ENCODE measurements around the gene CROCC2. TPM values are rescaled to one million over a fixed set of nuclear protein-coding genes. Genes with fewer than 3 reads are reported as not detected.

The CROCC2 gene
- total RNA-seq, 4 donors from 2014 or later = not detected

GRCh38 chr2:240869109-240869955 lies 36.8 kb upstream of the CROCC2 start:
- Histone ChIP-seq H3K27me3 (no peaks in the 10 kb centered on the region), H3K4me1 (peaks cover 3 to 16% (median 6%) of the 10 kb centered on the region in 4 donors), H3K9me3 (no peaks in the 10 kb centered on the region), H3K27ac (no peak overlapping the region), H3K36me3 (no peaks in the 10 kb centered on the region), H3K4me3 (no peak overlapping the region)
- intact Hi-C loops (cut with DNase I; ENCODE audit: low total_unique reads) (no loop called here), in situ Hi-C loops (cut with MboI; ENCODE audit: low pct_ligation_motif_present in 1 of 4, low pct_unique_long_range_greater_than_20kb in 1 of 4, low sequenced_read_pairs in 3 of 4) (no loop called here)
- no peak for TF ChIP-seq EP300 (IDR thresholded peaks at IDR 0.05; ENCODE audit: low read depth)
- TF ChIP-seq POLR2A (IDR thresholded peaks at IDR 0.05) = no peak
- TF ChIP-seq POLR2AphosphoS5 (IDR thresholded peaks at IDR 0.05) = no peak
- TF ChIP-seq, protein P1, sequence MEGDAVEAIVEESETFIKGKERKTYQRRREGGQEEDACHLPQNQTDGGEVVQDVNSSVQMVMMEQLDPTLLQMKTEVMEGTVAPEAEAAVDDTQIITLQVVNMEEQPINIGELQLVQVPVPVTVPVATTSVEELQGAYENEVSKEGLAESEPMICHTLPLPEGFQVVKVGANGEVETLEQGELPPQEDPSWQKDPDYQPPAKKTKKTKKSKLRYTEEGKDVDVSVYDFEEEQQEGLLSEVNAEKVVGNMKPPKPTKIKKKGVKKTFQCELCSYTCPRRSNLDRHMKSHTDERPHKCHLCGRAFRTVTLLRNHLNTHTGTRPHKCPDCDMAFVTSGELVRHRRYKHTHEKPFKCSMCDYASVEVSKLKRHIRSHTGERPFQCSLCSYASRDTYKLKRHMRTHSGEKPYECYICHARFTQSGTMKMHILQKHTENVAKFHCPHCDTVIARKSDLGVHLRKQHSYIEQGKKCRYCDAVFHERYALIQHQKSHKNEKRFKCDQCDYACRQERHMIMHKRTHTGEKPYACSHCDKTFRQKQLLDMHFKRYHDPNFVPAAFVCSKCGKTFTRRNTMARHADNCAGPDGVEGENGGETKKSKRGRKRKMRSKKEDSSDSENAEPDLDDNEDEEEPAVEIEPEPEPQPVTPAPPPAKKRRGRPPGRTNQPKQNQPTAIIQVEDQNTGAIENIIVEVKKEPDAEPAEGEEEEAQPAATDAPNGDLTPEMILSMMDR (IDR thresholded peaks at IDR 0.05) = no peak
- WGBS, 2 donors (ENCODE audit: low coverage in 1 of 2) = 91% methylated on average over 24 of the region's 25 CpGs; no CpG with 5 or more reads in 1 of the 2 donors
- no peak for DNase-seq

DNA sequence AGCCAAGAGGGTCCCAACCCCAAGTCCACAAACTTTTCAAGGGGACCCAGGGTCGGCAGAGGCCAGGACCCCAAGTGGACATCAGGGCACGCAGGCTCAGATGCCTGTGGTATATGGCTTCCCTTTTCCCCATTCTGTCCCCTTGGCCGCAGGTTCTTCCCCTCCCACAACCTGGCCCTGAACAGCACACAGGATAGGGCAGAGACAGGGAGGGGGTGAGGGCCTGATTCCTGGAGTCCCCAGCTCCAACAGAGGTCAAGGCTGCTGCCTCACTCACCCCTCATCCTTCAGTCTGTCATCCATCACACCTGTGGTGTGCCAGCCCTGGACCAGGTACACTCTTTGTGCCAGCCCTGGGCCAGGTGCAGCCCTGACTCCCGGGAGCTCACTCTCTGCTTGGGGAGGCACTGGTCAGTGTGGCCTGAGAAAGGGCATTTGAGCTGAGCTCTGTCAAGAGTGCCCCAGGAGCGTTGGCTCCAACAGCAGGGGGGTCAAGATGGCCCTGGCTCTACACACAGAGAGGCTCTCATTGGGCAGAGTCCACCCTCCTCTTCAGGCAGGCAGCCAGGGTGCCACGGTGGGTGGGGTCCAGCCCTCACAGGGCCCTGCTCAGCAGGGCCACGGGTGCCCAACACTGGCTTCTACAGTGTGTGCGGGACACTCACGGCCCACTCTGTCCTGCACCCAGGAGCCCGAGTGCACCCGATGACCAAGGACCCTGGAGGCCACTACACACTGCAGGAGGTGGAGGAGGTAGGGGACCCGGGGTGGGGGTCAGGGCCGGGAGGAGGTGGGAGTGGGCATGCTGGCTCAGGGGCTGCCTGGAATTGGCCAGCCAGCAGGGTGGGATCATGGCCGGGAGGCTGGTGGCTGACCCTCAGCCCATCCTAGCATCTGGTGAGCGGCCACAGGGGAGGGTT lies 35.9 kb upstream of the CROCC2 start:
- Histone ChIP-seq H3K4me3 (no peak overlapping the region), H3K36me3 (no peaks in the 10 kb centered on the region), H3K9me3 (no peaks in the 10 kb centered on the region), H3K4me1 (peaks cover 10 to 25% (median 13%) of the 10 kb centered on the region in 4 donors), H3K27ac (no peak overlapping the region), H3K27me3 (no peaks in the 10 kb centered on the region)
- DNase-seq = no peak
- intact Hi-C loops (cut with DNase I; ENCODE audit: low total_unique reads) = no loop called here
- WGBS, 2 donors (ENCODE audit: low coverage in 1 of 2) = 78% methylated on average over 13 of the region's 15 CpGs; no CpG with 5 or more reads in 1 of the 2 donors
- TF ChIP-seq POLR2AphosphoS5 (IDR thresholded peaks at IDR 0.05) (no peak), POLR2A (IDR thresholded peaks at IDR 0.05) (no peak), EP300 (IDR thresholded peaks at IDR 0.05; ENCODE audit: low read depth) (no peak)
- TF ChIP-seq, protein P1 (IDR thresholded peaks at IDR 0.05) = no peak
- in situ Hi-C loops (cut with MboI; ENCODE audit: low pct_ligation_motif_present in 1 of 4, low pct_unique_long_range_greater_than_20kb in 1 of 4, low sequenced_read_pairs in 3 of 4) = no loop called here

DNA sequence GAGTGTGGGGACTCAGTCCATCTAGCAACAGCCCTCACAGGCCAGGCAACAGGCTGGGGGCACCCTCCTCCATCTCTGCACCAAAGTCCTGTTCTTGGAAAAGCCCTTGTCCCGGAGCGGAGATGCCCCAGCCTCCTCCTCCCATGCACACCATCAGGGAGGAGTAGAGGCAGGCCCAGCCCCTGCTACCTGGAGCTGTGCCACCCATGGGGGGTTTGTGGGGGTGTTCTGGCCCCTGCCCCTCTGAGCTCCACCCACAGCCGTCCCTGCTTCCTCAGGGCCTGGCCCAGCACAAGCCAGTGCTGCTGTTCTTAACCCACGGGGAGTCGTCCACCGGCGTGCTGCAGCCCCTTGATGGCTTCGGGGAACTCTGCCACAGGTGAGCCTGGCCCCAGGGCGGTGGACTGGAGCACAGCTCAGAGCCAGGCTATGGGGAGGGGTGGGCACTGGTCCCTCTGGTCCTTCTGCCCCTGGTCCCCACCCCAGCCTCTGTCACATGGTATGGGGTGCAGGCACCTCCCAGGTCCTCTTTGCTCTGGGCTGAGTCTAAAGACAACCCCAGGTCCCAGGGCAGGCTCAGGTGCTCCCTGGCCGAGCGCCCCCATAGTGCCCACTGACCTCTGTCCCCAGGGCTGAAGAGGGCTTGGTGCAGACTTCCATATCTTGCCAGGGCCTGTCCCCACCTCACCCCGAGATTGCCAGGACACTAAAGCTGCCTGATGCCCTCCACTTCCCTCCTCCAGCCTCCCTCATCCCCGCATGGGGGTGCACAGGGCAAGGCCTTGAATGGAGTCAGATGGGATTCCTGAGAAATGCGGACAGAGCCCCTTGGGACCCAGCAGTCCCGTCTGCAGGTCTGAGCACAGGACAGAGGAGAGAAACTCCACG lies 34.8 kb upstream of the CROCC2 start:
- in situ Hi-C loops (cut with MboI; ENCODE audit: low pct_ligation_motif_present in 1 of 4, low pct_unique_long_range_greater_than_20kb in 1 of 4, low sequenced_read_pairs in 3 of 4) = no loop called here

More for the DNA sequence above, 34.8 kb upstream of the CROCC2 start:
- WGBS, 2 donors (ENCODE audit: low coverage in 1 of 2) = 82% methylated on average over 14 of the region's 16 CpGs; no CpG with 5 or more reads in 1 of the 2 donors
- Histone ChIP-seq H3K36me3 (no peaks in the 10 kb centered on the region), H3K4me3 (no peak overlapping the region), H3K4me1 (peaks cover 15 to 36% (median 17%) of the 10 kb centered on the region in 4 donors), H3K27ac (no peak overlapping the region), H3K9me3 (no peaks in the 10 kb centered on the region), H3K27me3 (no peaks in the 10 kb centered on the region)
- TF ChIP-seq, protein P1 (IDR thresholded peaks at IDR 0.05) = no peak
- no peak for TF ChIP-seq POLR2AphosphoS5 (IDR thresholded peaks at IDR 0.05)
- DNase-seq = no peak
- intact Hi-C loops (cut with DNase I; ENCODE audit: low total_unique reads) = no loop called here
